CD4-positive, alpha-beta T cell treated with Interleukin-4 for 1 hour (primary cell): ENCODE data around the gene COG8.

Experiments
- DNase-seq, 2 donors: peaks; one replicate each; pipeline ENCODE4 v3.0.0-alpha.2; 2020 to 2022

Gene COG8

DNA sequence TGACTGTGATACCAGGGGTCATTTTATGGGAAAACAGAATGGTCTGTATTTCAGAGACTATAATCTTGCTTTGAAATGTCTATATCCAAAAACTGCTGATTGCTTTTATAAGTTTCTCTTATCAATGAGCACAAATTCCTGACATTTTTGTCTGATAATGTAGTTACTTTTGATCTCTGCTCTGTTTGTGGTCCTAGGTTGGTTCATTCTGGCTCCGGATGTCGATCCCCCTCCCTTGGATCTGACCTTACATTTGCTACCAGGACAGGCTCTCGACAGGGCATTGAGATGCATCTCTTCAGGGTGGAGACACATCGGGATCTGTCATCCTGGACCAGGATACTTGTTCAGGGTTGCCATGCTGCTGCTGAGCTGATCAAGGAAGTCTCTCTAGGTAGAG is 55.5 kb downstream of the COG8 start:
- DNase-seq: no peak

DNA sequence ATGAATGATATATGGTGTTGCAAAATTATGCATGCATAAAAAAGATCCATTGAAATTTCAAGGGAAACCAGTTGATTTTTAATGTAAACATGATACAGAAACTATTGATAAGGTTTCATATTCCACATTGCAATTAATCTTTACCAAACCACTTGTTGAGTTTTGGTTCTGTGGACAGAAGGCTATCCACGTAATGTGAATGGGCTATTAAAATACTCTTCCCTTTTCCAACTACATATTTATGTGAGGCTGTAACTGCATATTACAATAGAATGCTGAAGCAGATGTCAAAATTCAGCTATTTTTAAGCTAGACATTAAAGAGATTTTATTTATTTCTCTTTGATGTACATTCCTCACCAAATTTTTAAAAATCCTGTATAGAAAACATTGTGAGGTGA is 62.0 kb downstream of the COG8 start:
- no peak for DNase-seq
